SK-N-SH (cell line): ENCODE measurements around the gene SCAI. TPM values are rescaled to one million over a fixed set of nuclear protein-coding genes. Genes with fewer than 3 reads are reported as not detected.

Experiments used
- CTCF ChIA-PET: fragments of 300-600, 350-600 bp; formaldehyde crosslinking; extraction: SDS; loops from one replicate; lab custom pipeline; 2021; lab: Yijun Ruan, JAX
- POLR2A ChIA-PET: fragments of 350-600 bp; sonication (Branson Sonifier 250); formaldehyde crosslinking; extraction: SDS; loops from one replicate; lab custom pipeline; 2020; ENCODE audit warnings: antibody characterized with exemption, inconsistent platforms; lab: Yijun Ruan, JAX
- DNase-seq: peaks from one replicate; pipeline ENCODE4 v3.0.0; 2012
- H2AFZ ChIP-seq: fragments of 200-600 bp; sonication (generic); 2 replicates; pipeline ENCODE4 v1.8.1; 2016; ENCODE audit warnings: antibody characterized with exemption, mild to moderate bottlenecking, low read depth
- H3F3A ChIP-seq: fragments of 200-600 bp; sonication (generic); replicated peaks from 2 replicates; pipeline ENCODE3; 2016; ENCODE audit warnings: antibody characterized with exemption, mild to moderate bottlenecking; ENCODE audit not compliant: insufficient read depth
- H3K27ac ChIP-seq, 2 experiments: fragments of 200-500 bp in 1 of 2; fragments of 200-600 bp in 1 of 2; sonication (Bioruptor generic) in 1 of 2; sonication (generic), shearing (Covaris generic) in 1 of 2; 2 replicates each; pipeline versions ENCODE4 v1.5.1 to v1.6.1; 2014 to 2016; ENCODE audit warnings: low read depth in 2 of 2, inconsistent platforms in 1 of 2, low read length in 1 of 2, mild to moderate bottlenecking in 1 of 2, mixed read lengths in 1 of 2
- H3K27me3 ChIP-seq: fragments of 200-600 bp; sonication (generic), shearing (Covaris generic); 2 replicates; pipeline ENCODE4 v1.6.1; 2016; ENCODE audit warnings: mixed run types; ENCODE audit not compliant: insufficient read depth
- H3K36me3 ChIP-seq, 2 experiments: fragments of 200-500 bp in 1 of 2; fragments of 200-600 bp in 1 of 2; sonication (Bioruptor generic) in 1 of 2; sonication (generic) in 1 of 2; replicated peaks in 1 of 2; 2 replicates each; pipeline versions ENCODE3 to v1.5.1; 2014 to 2016; ENCODE audit warnings: low read length in 1 of 2, mild to moderate bottlenecking in 1 of 2; ENCODE audit not compliant: insufficient read depth in 2 of 2, control insufficient read depth in 1 of 2
- H3K4me1 ChIP-seq, 2 experiments: fragments of 200-500 bp in 1 of 2; fragments of 200-600 bp in 1 of 2; sonication (Bioruptor generic) in 1 of 2; sonication (generic), shearing (Covaris generic) in 1 of 2; 2 replicates each; pipeline versions ENCODE4 v1.5.1 to v1.6.1; 2014 to 2016; ENCODE audit warnings: low read depth in 1 of 2, low read length in 1 of 2, mixed run types in 1 of 2; ENCODE audit not compliant: insufficient read depth in 2 of 2, control insufficient read depth in 1 of 2
- H3K4me2 ChIP-seq: fragments of 200-600 bp; sonication (generic), shearing (Covaris generic); 2 replicates; pipeline ENCODE4 v1.6.1; 2017; ENCODE audit warnings: mixed run types
- H3K4me3 ChIP-seq, 2 experiments: fragments of 200-500 bp in 1 of 2; fragments of 200-600 bp in 1 of 2; sonication (Bioruptor generic) in 1 of 2; sonication (generic), shearing (Covaris generic) in 1 of 2; 2 replicates each; pipeline versions ENCODE4 v1.5.1 to v1.8.1; 2014 to 2016; ENCODE audit warnings: low read depth in 2 of 2, inconsistent platforms in 1 of 2, low read length in 1 of 2, mild to moderate bottlenecking in 1 of 2, mixed read lengths in 1 of 2, moderate library complexity in 1 of 2
- H3K79me2 ChIP-seq: fragments of 200-600 bp; sonication (generic); 2 replicates; pipeline ENCODE4 v1.8.1; 2017; ENCODE audit warnings: mild to moderate bottlenecking; ENCODE audit not compliant: insufficient read depth
- H3K9ac ChIP-seq: fragments of 200-600 bp; sonication (generic); 2 replicates; pipeline ENCODE4 v1.6.1; 2017; ENCODE audit warnings: mixed run types
- H3K9me2 ChIP-seq: fragments of 200-600 bp; sonication (generic); 2 replicates; pipeline ENCODE4 v1.6.1; 2017; ENCODE audit warnings: mixed run types
- H3K9me3 ChIP-seq: fragments of 200-600 bp; sonication (generic); 2 replicates; pipeline ENCODE4 v1.6.1; 2017; ENCODE audit warnings: mixed run types, mild to moderate bottlenecking, moderate library complexity
- H4K20me1 ChIP-seq: fragments of 200-600 bp; sonication (generic); 2 replicates; pipeline ENCODE4 v1.6.1; 2017; ENCODE audit warnings: mild to moderate bottlenecking, mixed run types; ENCODE audit not compliant: insufficient read depth
- FOXJ3 ChIP-seq: sonication (generic); formaldehyde crosslinking; IDR thresholded peaks from 2 replicates; pipeline ENCODE4 v1.5.1; 2020; ENCODE audit warnings: mild to moderate bottlenecking, missing genetic modification reagents
- GATA2 ChIP-seq: sonication (generic); formaldehyde crosslinking; IDR thresholded peaks from 2 replicates; pipeline ENCODE4 v1.5.0; 2020; ENCODE audit warnings: mild to moderate bottlenecking, missing genetic modification reagents
- JUND ChIP-seq: IDR thresholded peaks from 2 replicates; pipeline ENCODE4 v1.4.0; 2012
- MEF2A ChIP-seq: IDR thresholded peaks from 2 replicates; pipeline ENCODE4 v1.4.0; 2012; ENCODE audit warnings: low read depth, borderline replicate concordance
- NFIC ChIP-seq: IDR thresholded peaks from 2 replicates; pipeline ENCODE4 v1.4.0; 2012; ENCODE audit warnings: borderline replicate concordance
- POLR2AphosphoS5 ChIP-seq: IDR thresholded peaks from 2 replicates; pipeline ENCODE4 v1.6.1; 2012; ENCODE audit warnings: low read depth, low read length
- RFX5 ChIP-seq: IDR thresholded peaks from 2 replicates; pipeline ENCODE4 v1.6.1; 2012; ENCODE audit warnings: mild to moderate bottlenecking, improper control_type of control experiment, low read length
- RXRA ChIP-seq: IDR thresholded peaks from 2 replicates; pipeline ENCODE4 v1.4.0; 2012; ENCODE audit warnings: low read depth, mild to moderate bottlenecking, borderline replicate concordance
- TAF1 ChIP-seq: IDR thresholded peaks from 2 replicates; pipeline ENCODE4 v1.6.1; 2012; ENCODE audit warnings: low read depth, mild to moderate bottlenecking, low read length, moderate library complexity, borderline replicate concordance
- WGBS: methylation state at CpG from one replicate; pipeline ENCODE4 v1.1.6; 2017; ENCODE audit warnings: low lambda C conversion rate; 5-methylcytosine and 5-hydroxymethylcytosine counted together
- polyA plus RNA-seq, 3 experiments: library from polyadenylated mRNA; depleted of rRNA; stranded (reverse); fragments of >200 nt; gene quantifications; 2 replicates each; pipeline ENCODE4 v1.2.3, GENCODE V29; 2012
- TF ChIP-seq, protein P1 (sequence below): fragments of 150-350 bp; IDR thresholded peaks from 2 replicates; pipeline ENCODE4 v1.6.1; 2016; ENCODE audit warnings: mild to moderate bottlenecking, low read depth, low read length
- TF ChIP-seq, protein P2 (sequence below): IDR thresholded peaks from 2 replicates; pipeline ENCODE4 v1.4.0; 2012; ENCODE audit warnings: low read depth, borderline replicate concordance

SCAI gene
- polyA plus RNA-seq, 1 of the 3 experiments (the other 2 are of a cell fraction), result 0.85 TPM

DNA sequence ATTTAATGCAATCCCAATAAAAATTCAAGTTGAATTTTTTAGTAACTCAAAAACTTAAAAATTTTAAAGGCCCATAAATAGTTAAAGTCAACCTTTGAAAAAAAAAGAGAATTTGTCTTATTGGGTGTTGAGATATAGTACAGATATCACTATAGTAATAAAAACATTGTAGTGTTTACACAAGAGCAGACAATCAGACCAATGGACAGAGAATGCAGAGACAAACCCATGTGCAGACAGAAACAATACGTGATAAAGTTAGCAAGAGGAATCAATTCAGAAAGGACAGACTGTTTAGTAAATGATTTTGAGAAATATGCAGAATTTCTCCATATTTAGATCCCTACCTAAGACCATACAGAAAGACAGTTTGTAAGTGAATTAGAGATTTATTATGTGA lies 236.4 kb downstream of the SCAI start (continued):
- TF ChIP-seq TAF1, result no peak
- TF ChIP-seq MEF2A, result no peak

DNA sequence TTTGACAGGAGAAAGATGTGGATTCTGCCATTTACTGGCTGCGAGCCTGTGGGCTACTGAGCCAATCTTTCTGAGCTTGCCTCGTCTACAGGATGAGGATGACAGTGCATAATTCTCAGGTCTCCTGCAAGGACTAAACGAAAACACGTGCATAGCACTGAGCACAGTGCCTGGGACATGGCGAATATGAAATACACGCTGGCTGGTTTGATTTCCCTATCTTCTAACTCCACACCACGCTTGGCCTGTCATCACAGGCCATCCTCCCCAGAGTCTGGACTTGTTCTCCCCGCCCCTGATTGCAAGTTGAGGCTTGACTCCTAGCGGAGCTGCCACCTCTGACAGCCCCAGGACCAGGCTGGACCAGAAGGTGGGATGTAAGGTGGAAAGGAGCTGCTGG lies 243.5 kb downstream of the SCAI start:
- Histone ChIP-seq H3F3A (peaks cover 10% of the 10 kb centered on the region), H3K9ac (no peak overlapping the region), H2AFZ (no peak overlapping the region), H3K9me3 (no peaks in the 10 kb centered on the region), H3K4me2 (no peak overlapping the region), H4K20me1 (no peaks in the 10 kb centered on the region), H3K27me3 (no peaks in the 10 kb centered on the region), H3K36me3 (peaks cover 28 to 34% of the 10 kb centered on the region in 2 experiments), H3K4me3 (no peak overlapping the region), H3K4me1 (no peaks in the 10 kb centered on the region), H3K27ac (no peak overlapping the region), H3K9me2 (no peaks in the 10 kb centered on the region), H3K79me2 (no peaks in the 10 kb centered on the region; the same call in 1 of the 2 replicates)
- 89% methylated on average over 7 of the region's 9 CpGs for WGBS
- DNase-seq, result no peak
- POLR2A ChIA-PET, result no interaction called here
- TF ChIP-seq, protein P1, sequence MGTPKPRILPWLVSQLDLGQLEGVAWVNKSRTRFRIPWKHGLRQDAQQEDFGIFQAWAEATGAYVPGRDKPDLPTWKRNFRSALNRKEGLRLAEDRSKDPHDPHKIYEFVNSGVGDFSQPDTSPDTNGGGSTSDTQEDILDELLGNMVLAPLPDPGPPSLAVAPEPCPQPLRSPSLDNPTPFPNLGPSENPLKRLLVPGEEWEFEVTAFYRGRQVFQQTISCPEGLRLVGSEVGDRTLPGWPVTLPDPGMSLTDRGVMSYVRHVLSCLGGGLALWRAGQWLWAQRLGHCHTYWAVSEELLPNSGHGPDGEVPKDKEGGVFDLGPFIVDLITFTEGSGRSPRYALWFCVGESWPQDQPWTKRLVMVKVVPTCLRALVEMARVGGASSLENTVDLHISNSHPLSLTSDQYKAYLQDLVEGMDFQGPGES, result no peak
- TF ChIP-seq, protein P2, sequence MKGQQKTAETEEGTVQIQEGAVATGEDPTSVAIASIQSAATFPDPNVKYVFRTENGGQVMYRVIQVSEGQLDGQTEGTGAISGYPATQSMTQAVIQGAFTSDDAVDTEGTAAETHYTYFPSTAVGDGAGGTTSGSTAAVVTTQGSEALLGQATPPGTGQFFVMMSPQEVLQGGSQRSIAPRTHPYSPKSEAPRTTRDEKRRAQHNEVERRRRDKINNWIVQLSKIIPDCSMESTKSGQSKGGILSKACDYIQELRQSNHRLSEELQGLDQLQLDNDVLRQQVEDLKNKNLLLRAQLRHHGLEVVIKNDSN, result no peak
- TF ChIP-seq RXRA (no peak), POLR2AphosphoS5 (no peak), FOXJ3 (CRISPR knock-in tag) (no peak), RFX5 (no peak), NFIC (no peak)
- CTCF ChIA-PET, result interaction anchor here (1.0 to 2.0 kb wide), 4 partner anchors 10 to 128 kb away, joined by 3 to 5 read pairs (median 4); partner anchors contain the start of gene WDR38

DNA sequence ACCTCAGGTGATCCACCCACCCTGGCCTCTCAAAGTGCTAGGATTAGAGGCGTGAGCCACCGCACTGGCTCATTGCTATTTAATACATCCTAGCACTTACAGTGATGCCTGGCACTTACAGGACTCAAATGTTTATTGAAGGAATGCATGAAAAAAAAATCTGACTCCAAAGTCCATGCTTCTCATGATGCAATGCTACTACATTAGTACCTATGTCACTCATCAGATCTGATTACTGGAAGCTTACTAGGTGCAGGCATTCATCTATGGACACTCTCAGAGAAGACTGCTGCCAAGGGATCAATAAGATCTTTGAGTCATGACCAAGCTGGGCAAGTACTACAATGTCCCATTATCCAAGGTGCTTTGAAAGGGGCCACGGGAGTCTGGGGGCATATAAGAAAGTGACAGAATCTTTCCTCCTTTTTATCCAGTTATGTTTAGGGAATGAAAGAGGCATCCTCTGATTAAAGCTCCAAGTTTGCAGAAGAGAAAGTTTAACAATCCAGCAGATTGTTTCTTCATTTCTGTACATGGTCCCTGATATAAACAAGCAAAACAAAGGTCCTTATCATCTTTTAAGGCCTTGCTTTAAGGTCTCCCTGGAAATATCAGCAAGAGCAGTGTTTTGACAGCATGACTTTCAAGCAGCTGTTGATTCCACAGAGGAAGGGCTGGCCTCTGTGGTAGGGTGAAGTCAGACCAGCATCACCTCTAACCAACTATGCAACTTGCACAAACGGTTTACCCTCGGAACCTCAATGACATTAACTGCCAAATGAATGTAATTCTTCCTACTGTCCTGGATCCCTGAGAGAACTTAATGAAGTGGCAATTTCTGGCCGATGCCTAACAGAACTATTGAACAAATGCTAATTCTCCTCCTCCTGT lies 245.5 kb downstream of the SCAI start:
- POLR2A ChIA-PET, result no interaction called here
- no peak for TF ChIP-seq JUND
- TF ChIP-seq POLR2AphosphoS5, result no peak
- TF ChIP-seq, protein P2, result no peak
- TF ChIP-seq GATA2 (CRISPR knock-in tag), result no peak
- TF ChIP-seq MEF2A, result no peak

More for the DNA sequence above, 245.5 kb downstream of the SCAI start:
- Histone ChIP-seq H3K4me2 (no peak overlapping the region), H3K9me3 (no peaks in the 10 kb centered on the region), H2AFZ (no peak overlapping the region), H3K27me3 (no peaks in the 10 kb centered on the region), H3F3A (peaks cover 10% of the 10 kb centered on the region), H3K9me2 (no peaks in the 10 kb centered on the region), H3K4me3 (no peak overlapping the region), H3K9ac (no peak overlapping the region), H3K36me3 (peaks cover 32 to 37% of the 10 kb centered on the region in 2 experiments), H4K20me1 (no peaks in the 10 kb centered on the region), H3K79me2 (no peaks in the 10 kb centered on the region; the same call in 1 of the 2 replicates), H3K4me1 (no peaks in the 10 kb centered on the region), H3K27ac (no peak overlapping the region)
- CTCF ChIA-PET, result interaction anchor here (1.2 to 1.7 kb wide), 2 partner anchors 14 to 44 kb away, joined by 3 to 4 read pairs; partner anchors contain the start of gene WDR38
- 92% methylated on average over 5 of the region's 6 CpGs for WGBS
- no peak for DNase-seq
